Measurements from ENCODE around the gene PDE4D. TPM values are rescaled to one million over a fixed set of nuclear protein-coding genes. Genes with fewer than 3 reads are reported as not detected.

Gene PDE4D
- total RNA-seq, 1 experiment from 2014 or later, result 2.1 TPM

DNA sequence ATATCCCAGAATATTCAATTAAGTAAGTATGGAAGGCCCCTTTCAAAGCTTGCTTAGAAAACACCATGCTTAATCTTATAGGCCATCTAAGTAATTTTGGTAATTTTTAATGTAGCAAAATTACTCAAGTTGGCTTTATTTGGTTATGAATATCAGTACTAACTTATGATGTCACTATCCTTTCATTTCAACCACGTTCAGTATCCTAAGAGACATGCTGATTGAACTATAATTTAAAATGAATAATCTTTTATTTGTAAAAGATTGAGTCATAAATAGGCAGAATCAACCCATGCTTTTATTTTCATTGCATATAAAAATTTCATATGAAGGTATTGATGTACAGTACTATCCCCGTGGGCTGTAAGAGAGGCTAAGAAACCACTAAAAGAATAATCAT lies 923.7 kb downstream of the PDE4D start:
- H2BK120ac ChIP-seq (ENCODE audit: low read depth, low read length, poor library complexity, severe bottlenecking), result no peak overlapping the region
- no peak overlapping the region for H3K27ac ChIP-seq (ENCODE audit: insufficient read length, low read depth, low read length)
- H3K79me2 ChIP-seq (ENCODE audit: insufficient read depth, low read length), result no peaks in the 10 kb centered on the region
- H3K18ac ChIP-seq (ENCODE audit: insufficient read length, low read depth, low read length), result no peak overlapping the region
- H2BK20ac ChIP-seq (ENCODE audit: low read depth, low read length, poor library complexity, severe bottlenecking), result no peak overlapping the region
- no peak overlapping the region for H3K23ac ChIP-seq (ENCODE audit: insufficient read length, low read depth, low read length)
- no peak overlapping the region for H2AK5ac ChIP-seq (ENCODE audit: insufficient read length, low read length)
- Mint-ChIP-seq H3K4me3 (no peak overlapping the region), H3K36me3 (ENCODE audit: insufficient read depth in 1 of 3, low read depth in 3 of 3) (no peaks in the 10 kb centered on the region; a peak in 1 of 7 replicates), H3K27me3 (ENCODE audit: low read depth) (no peaks in the 10 kb centered on the region; the same call in 1 of the 2 replicates), H3K4me1 (peaks cover 10 to 11% of the 10 kb centered on the region in 2 experiments), H3K27ac (no peak overlapping the region), H3K9me3 (no peaks in the 10 kb centered on the region)
- no peaks in the 10 kb centered on the region; the same call in 1 of the 2 replicates for H3K4me1 ChIP-seq (ENCODE audit: insufficient read depth, low read length)
- H2BK15ac ChIP-seq (ENCODE audit: low read depth, low read length), result no peak overlapping the region
- H3K4ac ChIP-seq (ENCODE audit: low read depth, low read length), result no peak overlapping the region
- no peak overlapping the region for H3T11ph ChIP-seq (ENCODE audit: low read length)
- no peak overlapping the region for H2BK5ac ChIP-seq (ENCODE audit: insufficient read length, low read length)
- H2BK12ac ChIP-seq (ENCODE audit: insufficient read length, low read depth, low read length), result no peak overlapping the region
- H4K20me1 ChIP-seq (ENCODE audit: control insufficient read depth, insufficient read depth, insufficient read length), result no peaks in the 10 kb centered on the region
- no peaks in the 10 kb centered on the region for H3K23me2 ChIP-seq (ENCODE audit: insufficient read length, low read depth, low read length, poor library complexity, severe bottlenecking)
- H4K91ac ChIP-seq (ENCODE audit: insufficient read length, low read depth, low read length), result no peak overlapping the region
- no peak overlapping the region for H3K14ac ChIP-seq (ENCODE audit: insufficient read depth, low read length)
- H3K9ac ChIP-seq (ENCODE audit: extremely low read depth, insufficient read length, low read length), result no peak overlapping the region
- H2AFZ ChIP-seq (ENCODE audit: low read length), result no peak overlapping the region
- TF ChIP-seq, protein P1, sequence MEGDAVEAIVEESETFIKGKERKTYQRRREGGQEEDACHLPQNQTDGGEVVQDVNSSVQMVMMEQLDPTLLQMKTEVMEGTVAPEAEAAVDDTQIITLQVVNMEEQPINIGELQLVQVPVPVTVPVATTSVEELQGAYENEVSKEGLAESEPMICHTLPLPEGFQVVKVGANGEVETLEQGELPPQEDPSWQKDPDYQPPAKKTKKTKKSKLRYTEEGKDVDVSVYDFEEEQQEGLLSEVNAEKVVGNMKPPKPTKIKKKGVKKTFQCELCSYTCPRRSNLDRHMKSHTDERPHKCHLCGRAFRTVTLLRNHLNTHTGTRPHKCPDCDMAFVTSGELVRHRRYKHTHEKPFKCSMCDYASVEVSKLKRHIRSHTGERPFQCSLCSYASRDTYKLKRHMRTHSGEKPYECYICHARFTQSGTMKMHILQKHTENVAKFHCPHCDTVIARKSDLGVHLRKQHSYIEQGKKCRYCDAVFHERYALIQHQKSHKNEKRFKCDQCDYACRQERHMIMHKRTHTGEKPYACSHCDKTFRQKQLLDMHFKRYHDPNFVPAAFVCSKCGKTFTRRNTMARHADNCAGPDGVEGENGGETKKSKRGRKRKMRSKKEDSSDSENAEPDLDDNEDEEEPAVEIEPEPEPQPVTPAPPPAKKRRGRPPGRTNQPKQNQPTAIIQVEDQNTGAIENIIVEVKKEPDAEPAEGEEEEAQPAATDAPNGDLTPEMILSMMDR (conservative IDR thresholded peaks at IDR 0.05), result no peak
- no peaks in the 10 kb centered on the region for H3K9me3 ChIP-seq (ENCODE audit: control insufficient read depth, low read depth, low read length)
- no peak for DNase-seq
- H3K4me2 ChIP-seq (ENCODE audit: insufficient read depth, insufficient read length, low read length), result no peak overlapping the region
- no peak overlapping the region for H3K56ac ChIP-seq (ENCODE audit: insufficient read length, low read depth, low read length)
- H3K79me1 ChIP-seq (ENCODE audit: insufficient read depth, low read depth, low read length, poor library complexity, severe bottlenecking), result no peaks in the 10 kb centered on the region
- WGBS (ENCODE audit: extremely low coverage, insufficient read length, low lambda C conversion rate), result no CpG with 5 or more reads among the region's 2 CpGs
- H4K8ac ChIP-seq (replicated peaks; ENCODE audit: insufficient read length, low read depth, low read length), result no peak overlapping the region
- no peaks in the 10 kb centered on the region for H3K27me3 ChIP-seq (ENCODE audit: insufficient read depth, low read length)
- H4K5ac ChIP-seq (ENCODE audit: insufficient read length, low read depth, low read length), result no peak overlapping the region
